Amniotic epithelial cell (primary cell): Measurements from ENCODE around the gene INKA1.
"Not testable (repeated sequence)": the region's sequence is repeated elsewhere in the genome, so short reads cannot be mapped to it uniquely, and the experiment has no call there.

Source experiments
- DNase-seq: peaks from one replicate; pipeline ENCODE4 v3.0.0-alpha.2; 2010; ENCODE audit warnings: low read depth

Gene INKA1

GRCh38 chr3:49802719-49803464 is at the start of gene INKA1:
INKA1 (plus strand) TSS chr3:49803261; CDS start chr3:49803393, 132 bp downstream.
- DNase-seq, result peak; percentile 66

GRCh38 chr3:49754536-49754935 is 48.5 kb upstream of the INKA1 start:
- DNase-seq, result no peak

DNA sequence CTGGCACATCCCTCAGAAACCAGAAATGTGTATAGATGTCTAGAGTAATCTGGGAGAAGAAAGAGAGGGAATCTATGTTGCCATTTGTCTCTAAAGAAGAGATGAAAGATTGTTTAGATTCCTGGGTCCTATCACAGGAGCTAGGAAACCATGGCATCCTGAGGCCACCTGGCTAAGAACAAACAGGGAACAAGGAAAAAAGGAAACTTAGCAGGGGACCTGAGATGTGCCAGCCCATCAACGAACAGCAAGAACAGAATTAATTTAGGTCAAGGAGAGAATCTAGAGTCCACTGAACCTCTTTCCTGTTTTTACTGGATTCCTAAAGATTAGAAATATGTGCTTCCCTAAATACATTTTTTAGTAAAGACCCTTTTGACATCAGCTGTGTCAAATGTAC is 47.0 kb upstream of the INKA1 start:
- no peak for DNase-seq

DNA sequence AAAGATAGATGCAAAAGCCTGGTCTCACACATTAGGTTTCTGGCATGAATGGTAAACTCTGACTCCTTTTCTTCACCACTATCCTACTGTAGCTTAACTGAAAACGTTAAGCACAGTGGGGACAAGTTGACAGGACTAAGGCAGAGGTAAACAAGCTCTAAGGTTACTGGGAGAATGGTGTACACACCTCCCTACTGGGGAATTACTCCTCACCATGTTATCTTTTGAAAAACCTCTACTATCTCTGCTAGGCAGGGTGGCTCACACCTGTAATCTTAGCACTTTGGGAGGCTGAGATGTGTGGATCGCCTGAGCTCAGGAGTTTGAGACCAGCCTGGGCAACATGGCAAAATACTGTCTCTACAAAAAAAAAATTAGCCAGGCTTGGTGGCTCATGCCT is 45.9 kb upstream of the INKA1 start:
- no peak for DNase-seq

DNA sequence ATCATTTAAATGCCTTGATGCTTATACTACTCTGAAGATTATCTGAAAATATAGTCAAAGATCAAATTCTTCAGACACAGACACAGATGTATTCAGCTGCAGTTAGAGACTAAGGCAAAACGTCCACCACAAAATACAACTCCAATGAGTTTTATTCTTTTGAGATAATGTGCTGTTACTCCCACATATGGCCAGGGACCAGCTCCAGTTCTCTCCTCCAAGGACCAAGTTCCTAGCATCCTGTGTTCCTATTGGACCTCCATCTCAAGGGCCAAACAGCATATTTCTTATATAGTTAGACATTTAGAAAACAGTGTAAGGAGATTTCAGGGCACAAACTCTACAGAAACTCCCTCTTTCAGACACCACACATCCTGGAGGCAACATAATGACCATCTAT is 43.8 kb upstream of the INKA1 start:
- peak; percentile 69 for DNase-seq

- peak; percentile 61 for DNase-seq
Observed at GRCh38 chr3:49761661-49762060, 41.4 kb upstream of the INKA1 start.

GRCh38 chr3:49763981-49764380 is 39.1 kb upstream of the INKA1 start:
- DNase-seq, result no peak

GRCh38 chr3:49769286-49769915 is 33.7 kb upstream of the INKA1 start:
- no peak for DNase-seq

GRCh38 chr3:49769926-49770325 is 33.1 kb upstream of the INKA1 start:
- no peak for DNase-seq

DNA sequence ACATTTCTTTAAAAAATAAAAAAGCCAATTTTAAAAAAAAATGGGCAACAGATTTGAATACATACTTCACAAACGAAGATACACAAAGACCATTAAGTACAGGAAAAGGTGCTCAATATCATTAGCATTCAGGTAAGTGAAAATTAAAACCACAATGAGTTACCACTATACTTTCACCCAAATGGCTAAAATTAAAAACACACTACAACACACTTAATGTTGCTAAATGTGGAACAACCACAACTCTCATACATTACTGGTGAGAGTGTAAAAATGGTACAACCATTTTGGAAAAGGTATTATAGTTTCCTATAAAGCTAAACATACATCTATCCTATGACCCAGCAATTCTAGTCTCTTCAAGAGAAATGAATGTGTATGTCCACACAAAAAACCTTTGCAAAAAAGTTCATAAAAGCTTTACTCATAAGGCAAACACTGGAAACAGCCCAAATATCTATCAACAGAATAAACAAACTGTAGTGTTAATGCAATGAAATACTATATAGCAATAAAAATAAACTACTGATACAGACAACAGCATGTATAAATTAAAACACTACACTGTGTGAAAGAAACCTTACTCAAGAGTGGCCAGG is 31.6 kb upstream of the INKA1 start:
- no peak for DNase-seq

DNA sequence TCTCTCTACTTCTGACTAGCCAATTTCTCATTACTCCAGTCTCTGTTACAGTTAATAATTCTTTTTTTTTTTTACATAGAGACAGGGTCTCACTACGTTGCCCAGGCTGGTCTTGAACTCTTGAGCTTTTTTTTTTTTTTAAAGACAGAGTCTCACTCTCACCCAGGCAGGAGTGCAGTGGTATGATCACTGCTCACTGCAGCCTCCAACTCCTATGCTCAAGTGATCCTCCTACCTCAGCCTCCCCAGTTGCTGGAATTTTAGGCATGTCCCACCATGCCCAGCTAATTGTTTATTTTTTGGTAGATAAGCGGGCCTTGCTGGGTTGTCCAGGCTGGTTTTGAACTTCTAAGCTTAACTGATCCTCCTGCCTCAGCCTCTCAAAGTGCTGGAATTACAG is 30.4 kb upstream of the INKA1 start:
- DNase-seq, result no peak

DNA sequence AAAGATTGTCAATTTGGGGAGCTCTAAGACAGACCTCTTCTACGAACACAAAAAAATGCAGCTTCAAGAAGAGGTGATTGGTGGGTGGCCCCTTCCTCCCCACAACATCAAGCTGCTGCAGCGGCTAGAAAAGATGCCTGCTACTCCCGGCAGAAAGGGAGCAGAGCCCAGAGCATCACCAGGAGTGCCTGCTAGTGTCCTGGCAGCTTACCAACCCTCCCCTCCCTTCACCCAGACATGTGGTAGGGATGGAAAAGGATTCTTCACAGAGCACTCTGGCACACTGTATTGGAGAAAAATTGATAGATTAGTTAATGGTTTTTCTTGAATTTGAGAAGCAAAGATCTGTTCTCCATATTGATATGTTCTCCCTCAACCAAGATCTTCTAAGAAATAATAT is 27.5 kb upstream of the INKA1 start:
- DNase-seq, result no peak

- DNase-seq, result not testable (repeated sequence)
Observed at GRCh38 chr3:49776101-49776500, 27.0 kb upstream of the INKA1 start.

- DNase-seq, result no peak
Observed at GRCh38 chr3:49779358-49780079, 23.5 kb upstream of the INKA1 start.

DNA sequence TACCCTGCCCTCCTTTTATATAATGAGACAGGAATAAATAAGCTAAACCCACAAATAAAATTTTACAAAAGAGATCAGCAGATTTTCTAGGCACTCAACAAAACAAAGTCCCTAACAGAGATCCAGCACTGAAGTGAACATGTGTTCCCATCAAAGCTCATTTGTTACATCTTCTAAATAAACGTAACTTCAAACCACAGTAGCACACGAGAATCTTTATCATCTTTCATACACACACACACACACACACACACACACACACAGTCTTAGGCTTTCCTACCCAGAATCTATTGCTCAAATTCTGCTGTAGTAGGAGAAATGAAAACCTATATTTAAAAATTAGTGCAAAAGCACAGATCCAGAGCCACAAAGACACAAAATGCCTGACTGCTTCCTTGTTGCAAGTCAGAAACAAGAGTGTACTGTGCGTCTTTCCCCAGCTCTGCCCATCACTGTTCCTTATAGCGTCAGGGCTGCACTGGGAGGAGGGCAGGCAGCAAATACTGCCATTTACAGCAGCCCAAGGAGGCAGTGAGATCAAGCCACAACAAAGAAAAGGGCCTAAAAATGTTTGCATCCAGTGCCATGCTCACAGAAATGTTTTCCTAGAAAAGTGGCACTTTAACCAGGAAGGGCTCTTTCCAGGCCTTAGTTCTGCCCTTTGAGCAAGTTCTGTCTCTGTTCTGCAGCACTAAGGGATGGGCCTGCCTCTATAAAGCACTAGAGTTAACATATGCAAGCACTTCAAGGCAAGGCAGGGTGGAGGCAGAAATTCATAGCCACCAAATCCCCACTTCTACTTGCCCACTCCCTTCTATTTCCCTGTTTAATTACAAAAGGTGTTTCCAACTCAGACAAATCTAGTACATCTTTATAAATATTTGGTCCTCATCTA is 22.7 kb upstream of the INKA1 start:
- DNase-seq, result peak; percentile 52

DNA sequence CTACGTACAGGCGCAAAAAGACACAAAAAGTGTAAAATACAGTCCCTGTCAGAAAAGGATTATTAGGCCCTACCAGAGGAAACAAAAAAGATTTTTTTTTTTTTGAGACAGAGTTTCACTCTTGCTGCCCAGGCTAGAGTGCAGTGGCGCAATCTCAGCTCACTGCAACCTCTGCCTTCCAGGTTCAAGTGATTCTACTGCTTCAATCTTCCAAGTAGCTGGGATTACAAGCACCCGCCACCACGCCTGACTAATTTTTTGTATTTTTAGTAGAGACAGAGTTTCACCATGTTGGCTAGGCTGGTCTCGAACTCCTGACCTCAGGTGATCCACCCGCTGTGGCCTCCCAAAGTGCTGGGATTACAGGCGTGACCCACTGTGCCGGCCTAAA is 22.1 kb upstream of the INKA1 start:
- DNase-seq, result peak; percentile 44

- peak; percentile 82 for DNase-seq
Observed at GRCh38 chr3:49781415-49782199, 21.5 kb upstream of the INKA1 start.

DNA sequence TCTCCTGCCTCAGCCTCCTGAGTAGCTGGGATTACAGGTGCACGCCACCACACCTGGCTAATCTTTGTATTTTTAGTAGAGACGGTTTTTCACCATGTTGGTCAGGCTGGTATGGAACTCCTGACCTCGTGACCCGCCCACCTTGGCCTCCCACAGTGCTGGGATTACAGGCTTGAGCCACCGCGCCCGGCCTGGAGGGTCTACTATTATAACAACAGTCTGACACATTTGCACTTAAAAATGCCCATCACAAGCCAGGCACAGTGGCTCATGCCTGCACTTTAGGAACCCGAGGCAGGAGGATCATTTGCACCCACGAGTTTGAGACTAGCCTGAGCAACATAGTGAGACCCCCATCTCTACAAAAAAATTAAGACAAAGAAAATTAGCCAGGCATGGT is 20.8 kb upstream of the INKA1 start:
- not testable (repeated sequence) for DNase-seq

GRCh38 chr3:49785565-49786356 is 17.3 kb upstream of the INKA1 start:
- peak; percentile 39 for DNase-seq
